IPS-15b (cell line): ENCODE data around the gene SCRN1.

Source experiments
- H3K27me3 ChIP-seq: one replicate; pipeline ENCODE4 v1.6.1; 2013; ENCODE audit warnings: low read length; ENCODE audit not compliant: control insufficient read depth, insufficient read depth
- H3K36me3 ChIP-seq: one replicate; pipeline ENCODE4 v1.6.1; 2013; ENCODE audit warnings: low read length; ENCODE audit not compliant: control insufficient read depth, insufficient read depth
- H3K4me1 ChIP-seq: one replicate; pipeline ENCODE4 v1.6.1; 2013; ENCODE audit warnings: mild to moderate bottlenecking, low read length; ENCODE audit not compliant: control insufficient read depth, insufficient read depth
- H3K4me3 ChIP-seq: one replicate; pipeline ENCODE4 v1.5.1; 2013; ENCODE audit warnings: low read depth, low read length
- H3K9ac ChIP-seq: one replicate; pipeline ENCODE4 v1.6.1; 2013; ENCODE audit warnings: low read depth, mild to moderate bottlenecking, low read length
- H3K9me3 ChIP-seq: one replicate; pipeline ENCODE4 v1.6.1; 2013; ENCODE audit warnings: mild to moderate bottlenecking, low read length; ENCODE audit not compliant: control insufficient read depth, insufficient read depth

The SCRN1 gene

GRCh38 chr7:30026229-30027064 lies 36.8 kb upstream of the SCRN1 start, which contains the start of gene FKBP14:
FKBP14 (minus strand) TSS chr7:30026702; CDS start chr7:30026508, 194 bp downstream.
- H3K27me3 ChIP-seq: no peaks in the 10 kb centered on the region
- H3K4me1 ChIP-seq: peaks cover 3% of the 10 kb centered on the region
- H3K4me3 ChIP-seq: peak within 1 kb of the TSS; percentile 97
- H3K9ac ChIP-seq: peak within 1 kb of the TSS; percentile 95
- H3K36me3 ChIP-seq: no peaks in the 10 kb centered on the region
- H3K9me3 ChIP-seq: no peaks in the 10 kb centered on the region

GRCh38 chr7:30023524-30023923 lies 33.9 kb upstream of the SCRN1 start:
- no peaks in the 10 kb centered on the region for H3K27me3 ChIP-seq
- H3K9me3 ChIP-seq: no peaks in the 10 kb centered on the region
- no peaks in the 10 kb centered on the region for H3K36me3 ChIP-seq
- H3K4me1 ChIP-seq: peaks cover 3% of the 10 kb centered on the region
- no peak overlapping the region for H3K4me3 ChIP-seq
- H3K9ac ChIP-seq: no peak overlapping the region

GRCh38 chr7:30022991-30023390 lies 33.4 kb upstream of the SCRN1 start:
- Histone ChIP-seq H3K4me1 (peaks cover 3% of the 10 kb centered on the region), H3K9ac (no peak overlapping the region), H3K4me3 (no peak overlapping the region), H3K9me3 (no peaks in the 10 kb centered on the region), H3K36me3 (no peaks in the 10 kb centered on the region), H3K27me3 (no peaks in the 10 kb centered on the region)

- Histone ChIP-seq H3K9me3 (no peaks in the 10 kb centered on the region), H3K4me3 (no peak overlapping the region), H3K36me3 (no peaks in the 10 kb centered on the region), H3K27me3 (no peaks in the 10 kb centered on the region), H3K9ac (no peak overlapping the region), H3K4me1 (peaks cover 3% of the 10 kb centered on the region)
Observed at GRCh38 chr7:30020535-30020934, 30.9 kb upstream of the SCRN1 start.

- no peaks in the 10 kb centered on the region for H3K9me3 ChIP-seq
- H3K9ac ChIP-seq: no peak overlapping the region
- no peak overlapping the region for H3K4me3 ChIP-seq
- no peaks in the 10 kb centered on the region for H3K27me3 ChIP-seq
- no peaks in the 10 kb centered on the region for H3K36me3 ChIP-seq
- H3K4me1 ChIP-seq: peaks cover 3% of the 10 kb centered on the region
Observed at GRCh38 chr7:30019960-30020359, 30.4 kb upstream of the SCRN1 start.

DNA sequence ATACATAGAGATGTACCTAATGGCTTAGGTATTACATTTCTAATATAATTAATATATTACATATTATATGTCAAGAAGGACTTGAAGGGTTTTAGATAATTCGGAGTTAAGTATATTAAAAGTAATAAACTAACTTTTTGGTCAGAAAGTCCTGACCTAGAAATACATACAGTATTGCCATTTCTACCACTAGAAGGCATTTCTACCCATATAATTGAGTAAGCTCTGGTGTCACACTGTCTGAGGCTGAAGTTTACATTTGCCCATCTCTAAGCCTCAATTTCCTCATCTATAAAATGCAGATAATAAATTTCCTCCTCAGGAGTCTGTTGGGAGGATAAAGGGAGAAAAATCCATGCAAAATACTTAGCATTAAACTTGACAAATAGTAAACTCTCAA lies 29.8 kb upstream of the SCRN1 start:
- no peaks in the 10 kb centered on the region for H3K36me3 ChIP-seq
- no peaks in the 10 kb centered on the region for H3K9me3 ChIP-seq
- H3K27me3 ChIP-seq: no peaks in the 10 kb centered on the region
- no peaks in the 10 kb centered on the region for H3K4me1 ChIP-seq
- H3K4me3 ChIP-seq: no peak overlapping the region
- H3K9ac ChIP-seq: no peak overlapping the region

GRCh38 chr7:30018451-30018850 lies 28.9 kb upstream of the SCRN1 start:
- Histone ChIP-seq H3K9me3 (no peaks in the 10 kb centered on the region), H3K27me3 (no peaks in the 10 kb centered on the region), H3K4me1 (no peaks in the 10 kb centered on the region), H3K36me3 (no peaks in the 10 kb centered on the region), H3K4me3 (no peak overlapping the region), H3K9ac (no peak overlapping the region)

DNA sequence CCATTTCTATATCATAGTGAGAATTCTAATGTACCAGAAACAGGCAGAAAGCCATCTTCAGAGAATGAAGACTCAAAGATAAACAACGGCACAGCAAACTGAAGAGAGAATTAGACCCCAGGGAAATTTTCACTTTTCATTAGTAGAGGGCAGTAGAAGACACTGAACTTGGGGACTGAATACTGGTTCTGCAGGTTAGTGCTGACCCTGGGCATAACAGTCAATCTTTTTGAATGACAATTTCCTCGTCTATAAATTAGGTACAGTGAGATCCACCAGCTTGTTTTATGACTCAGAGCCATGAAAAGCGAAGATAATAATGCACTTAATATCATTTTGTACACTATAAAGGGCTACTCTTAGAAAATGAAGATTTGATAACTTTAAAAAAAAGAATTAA lies 23.2 kb upstream of the SCRN1 start:
- Histone ChIP-seq H3K9me3 (no peaks in the 10 kb centered on the region), H3K4me1 (no peaks in the 10 kb centered on the region), H3K4me3 (no peak overlapping the region), H3K27me3 (no peaks in the 10 kb centered on the region), H3K36me3 (no peaks in the 10 kb centered on the region), H3K9ac (no peak overlapping the region)

- H3K4me1 ChIP-seq: no peaks in the 10 kb centered on the region
Observed at GRCh38 chr7:30010021-30010420, 20.4 kb upstream of the SCRN1 start.

DNA sequence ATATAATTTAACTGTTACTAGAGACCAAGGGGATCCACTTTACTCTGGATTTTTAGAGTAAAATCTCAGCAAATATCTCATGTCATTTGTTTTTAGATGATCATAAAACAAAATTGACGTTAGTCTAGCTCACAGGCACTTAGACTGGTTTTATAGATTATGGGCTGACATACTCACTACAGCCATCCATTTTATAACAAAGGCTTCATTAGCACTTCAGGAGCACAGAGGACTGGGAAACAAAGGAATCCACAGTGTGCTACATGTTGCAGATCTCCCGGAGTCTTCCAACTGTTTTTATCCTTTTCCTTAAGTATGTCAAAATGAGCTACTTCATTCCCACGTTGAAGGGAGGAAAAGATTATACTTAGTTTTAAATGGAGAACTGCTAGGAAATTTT lies 15.9 kb upstream of the SCRN1 start:
- Histone ChIP-seq H3K4me1 (no peaks in the 10 kb centered on the region), H3K4me3 (no peak overlapping the region), H3K9me3 (no peaks in the 10 kb centered on the region), H3K36me3 (no peaks in the 10 kb centered on the region), H3K27me3 (no peaks in the 10 kb centered on the region), H3K9ac (no peak overlapping the region)

More at GRCh38 chr7:30010021-30010420, 20.4 kb upstream of the SCRN1 start:
- no peak overlapping the region for H3K4me3 ChIP-seq
- no peak overlapping the region for H3K9ac ChIP-seq
- H3K36me3 ChIP-seq: no peaks in the 10 kb centered on the region
- no peaks in the 10 kb centered on the region for H3K9me3 ChIP-seq
- no peaks in the 10 kb centered on the region for H3K27me3 ChIP-seq

- no peaks in the 10 kb centered on the region for H3K27me3 ChIP-seq
- H3K9ac ChIP-seq: no peak overlapping the region
- no peaks in the 10 kb centered on the region for H3K4me1 ChIP-seq
- no peaks in the 10 kb centered on the region for H3K9me3 ChIP-seq
- no peak overlapping the region for H3K4me3 ChIP-seq
- no peaks in the 10 kb centered on the region for H3K36me3 ChIP-seq
Observed at GRCh38 chr7:30003098-30003497, 13.5 kb upstream of the SCRN1 start.

DNA sequence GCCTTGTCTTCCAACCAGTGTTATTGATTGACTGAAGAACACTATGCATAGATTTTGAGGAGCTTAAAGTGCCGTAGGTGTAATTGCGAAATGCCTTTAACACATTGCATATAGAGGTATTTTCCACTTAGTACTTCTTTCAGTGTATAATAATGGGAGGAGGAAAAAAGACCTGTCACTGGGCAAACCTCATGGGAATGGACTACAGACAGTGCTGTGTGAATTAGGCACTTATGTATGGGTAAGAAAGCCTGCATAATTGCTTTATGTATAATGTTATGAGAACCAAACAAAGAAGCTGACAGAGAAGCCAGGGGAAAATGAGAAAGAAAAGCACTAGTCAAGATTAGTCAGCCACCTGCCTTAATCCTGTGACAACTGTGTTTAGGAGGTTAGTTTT lies 12.4 kb upstream of the SCRN1 start:
- Histone ChIP-seq H3K4me1 (no peaks in the 10 kb centered on the region), H3K9ac (no peak overlapping the region), H3K27me3 (no peaks in the 10 kb centered on the region), H3K4me3 (no peak overlapping the region), H3K36me3 (no peaks in the 10 kb centered on the region), H3K9me3 (no peaks in the 10 kb centered on the region)
